H1 (cell line): Measurements from ENCODE around the gene SLC6A6. TPM values are rescaled to one million over a fixed set of nuclear protein-coding genes. Genes with fewer than 3 reads are reported as not detected.
A peak's percentile ranks its signal among the peaks of the same experiment; 100 is the strongest.

Experiments used
- CTCF ChIA-PET: fragments of 300-600 bp; sonication (Branson Sonifier 250); formaldehyde crosslinking; loops from one replicate; lab custom pipeline; 2021; ENCODE audit not compliant: partially characterized antibody; lab: Charles Lee
- POLR2A ChIA-PET: fragments of 300-600 bp; sonication (Branson Sonifier 250); formaldehyde crosslinking; loops from one replicate; lab custom pipeline; 2021; ENCODE audit warnings: inconsistent platforms; ENCODE audit not compliant: partially characterized antibody; lab: Charles Lee
- DNase-seq, 2 experiments: peaks; one replicate each; pipeline versions ENCODE4 v3.0.0 to v3.0.0-alpha.2; 2010 to 2022; ENCODE audit warnings: low spot score in 2 of 2, low read depth in 1 of 2, mixed read lengths in 1 of 2
- FAIRE-seq: peaks from 2 replicates; lab custom pipeline; 2011; peaks lifted over from hg19 to GRCh38; lab: Jason Lieb, UNC
- H2AFZ ChIP-seq: 2 replicates; pipeline ENCODE4 v1.8.1; 2012; ENCODE audit warnings: low read length, inconsistent platforms
- H2AK5ac ChIP-seq: 2 replicates; pipeline ENCODE4 v1.6.1; 2013; ENCODE audit warnings: low read depth, low read length
- H2BK120ac ChIP-seq: replicated peaks from 2 replicates; pipeline ENCODE3; 2013; ENCODE audit warnings: low read depth, low read length, inconsistent platforms
- H2BK12ac ChIP-seq: 2 replicates; pipeline ENCODE4 v1.6.1; 2013; ENCODE audit warnings: low read depth, low read length
- H2BK15ac ChIP-seq: 2 replicates; pipeline ENCODE4 v1.6.1; 2013; ENCODE audit warnings: low read length
- H2BK20ac ChIP-seq: 2 replicates; pipeline ENCODE4 v1.6.1; 2013; ENCODE audit warnings: low read length
- H2BK5ac ChIP-seq: 2 replicates; pipeline ENCODE4 v1.6.1; 2013; ENCODE audit warnings: low read depth, low read length
- H3K14ac ChIP-seq: 2 replicates; pipeline ENCODE4 v1.6.1; 2013; ENCODE audit warnings: inconsistent platforms; ENCODE audit not compliant: insufficient read length
- H3K18ac ChIP-seq: 2 replicates; pipeline ENCODE4 v1.6.1; 2013; ENCODE audit warnings: low read length; ENCODE audit errors: extremely low read depth
- H3K23ac ChIP-seq: 2 replicates; pipeline ENCODE4 v1.6.1; 2013; ENCODE audit warnings: inconsistent platforms; ENCODE audit not compliant: insufficient read length
- H3K23me2 ChIP-seq: 2 replicates; pipeline ENCODE4 v1.6.1; 2013; ENCODE audit warnings: low read depth, low read length
- H3K27ac ChIP-seq: 2 replicates; pipeline ENCODE4 v1.6.1; 2011; ENCODE audit warnings: low read depth, low read length, inconsistent platforms
- H3K27me3 ChIP-seq, 4 experiments: replicated peaks in 1 of 4; 1 replicate in 1 of 4; 2 replicates in 3 of 4; pipeline versions ENCODE4 v1.6.1 to v1.8.1; 2011 to 2013; ENCODE audit warnings: low read length in 3 of 4, mild to moderate bottlenecking in 3 of 4, inconsistent platforms in 2 of 4, mixed read lengths in 2 of 4, moderate library complexity in 1 of 4; ENCODE audit not compliant: control insufficient read depth in 3 of 4, insufficient read depth in 3 of 4; ENCODE audit errors: extremely low read depth in 1 of 4
- H3K36me3 ChIP-seq, 4 experiments: 2 replicates each; pipeline versions ENCODE4 v1.6.1 to v1.8.1; 2011 to 2013; ENCODE audit warnings: mild to moderate bottlenecking in 4 of 4, low read length in 3 of 4, moderate library complexity in 2 of 4, control low read depth in 1 of 4, inconsistent platforms in 1 of 4; ENCODE audit not compliant: insufficient read depth in 4 of 4, control insufficient read depth in 2 of 4
- H3K4ac ChIP-seq: replicated peaks from 2 replicates; pipeline ENCODE3; 2013; ENCODE audit warnings: low read length, low read depth, mixed read lengths, inconsistent platforms; ENCODE audit not compliant: insufficient read length
- H3K4me1 ChIP-seq, 4 experiments: replicated peaks in 1 of 4; 1 replicate in 1 of 4; 2 replicates in 3 of 4; pipeline versions ENCODE4 v1.6.1 to v1.8.1; 2011 to 2013; ENCODE audit warnings: low read length in 3 of 4, inconsistent platforms in 2 of 4, mixed read lengths in 1 of 4; ENCODE audit not compliant: insufficient read depth in 4 of 4, control insufficient read depth in 3 of 4
- H3K4me2 ChIP-seq, 2 experiments: 2 replicates each; pipeline versions ENCODE4 v1.6.1 to v1.8.1; 2011 to 2013; ENCODE audit warnings: low read depth in 2 of 2, low read length in 2 of 2, control low read depth in 1 of 2, inconsistent platforms in 1 of 2, mild to moderate bottlenecking in 1 of 2; ENCODE audit not compliant: insufficient read depth in 1 of 2
- H3K4me3 ChIP-seq, 4 experiments: fragments of 200-600, 300-600 bp in 1 of 4; sonication (generic), shearing (Covaris generic), sonication (Bioruptor Twin) in 1 of 4; 2 replicates each; pipeline versions ENCODE4 v1.5.1 to v1.8.1; 2011 to 2016; ENCODE audit warnings: low read length in 4 of 4, low read depth in 3 of 4, control low read depth in 2 of 4, inconsistent platforms in 2 of 4, mild to moderate bottlenecking in 2 of 4, mixed read lengths in 1 of 4, moderate library complexity in 1 of 4; ENCODE audit not compliant: insufficient read depth in 2 of 4; ENCODE audit errors: extremely low read depth in 1 of 4
- H3K56ac ChIP-seq: replicated peaks from 2 replicates; pipeline ENCODE3; 2013; ENCODE audit warnings: low read depth, mild to moderate bottlenecking, mixed read lengths, low read length, inconsistent platforms; ENCODE audit not compliant: insufficient read length
- H3K79me1 ChIP-seq: 2 replicates; pipeline ENCODE4 v1.6.1; 2013; ENCODE audit warnings: low read depth, low read length, control low read depth
- H3K79me2 ChIP-seq, 2 experiments: 2 replicates each; pipeline versions ENCODE4 v1.6.1 to v1.8.1; 2012 to 2013; ENCODE audit warnings: low read length in 2 of 2, mild to moderate bottlenecking in 2 of 2, inconsistent platforms in 1 of 2; ENCODE audit not compliant: insufficient read depth in 2 of 2, control insufficient read depth in 1 of 2
- H3K9ac ChIP-seq, 4 experiments: replicated peaks in 1 of 4; 1 replicate in 1 of 4; 2 replicates in 3 of 4; pipeline versions ENCODE4 v1.6.1 to v1.8.1; 2011 to 2013; ENCODE audit warnings: low read depth in 3 of 4, low read length in 3 of 4, control low read depth in 2 of 4, mild to moderate bottlenecking in 2 of 4, moderate library complexity in 2 of 4, inconsistent platforms in 1 of 4; ENCODE audit errors: extremely low read depth in 1 of 4
- H3K9me3 ChIP-seq, 2 experiments: 2 replicates each; pipeline versions ENCODE4 v1.6.1 to v1.8.1; 2012 to 2013; ENCODE audit warnings: mild to moderate bottlenecking in 2 of 2, moderate library complexity in 2 of 2, control low read depth in 1 of 2, inconsistent platforms in 1 of 2, low read depth in 1 of 2, low read length in 1 of 2, mixed read lengths in 1 of 2; ENCODE audit not compliant: insufficient read depth in 2 of 2
- H4K20me1 ChIP-seq, 2 experiments: replicated peaks in 1 of 2; 2 replicates each; pipeline versions ENCODE3 to v1.8.1; 2011 to 2013; ENCODE audit warnings: inconsistent platforms in 2 of 2, low read length in 2 of 2, mild to moderate bottlenecking in 1 of 2; ENCODE audit not compliant: insufficient read depth in 2 of 2, control insufficient read depth in 1 of 2
- H4K5ac ChIP-seq: 2 replicates; pipeline ENCODE4 v1.6.1; 2013; ENCODE audit warnings: low read length, low read depth, mixed read lengths, inconsistent platforms; ENCODE audit not compliant: insufficient read length
- H4K8ac ChIP-seq: 2 replicates; pipeline ENCODE4 v1.8.0; 2013; ENCODE audit warnings: mild to moderate bottlenecking, moderate library complexity, low read length, inconsistent platforms; ENCODE audit not compliant: insufficient read depth; ENCODE audit errors: extremely low read depth
- H4K91ac ChIP-seq: replicated peaks from 2 replicates; pipeline ENCODE3; 2013; ENCODE audit warnings: low read length, mixed read lengths, inconsistent platforms; ENCODE audit not compliant: insufficient read length
- BACH1 ChIP-seq: IDR thresholded peaks from 2 replicates; pipeline ENCODE4 v1.6.1; 2012; ENCODE audit warnings: low read length, improper control_type of control experiment
- BCL11A ChIP-seq, 2 experiments: IDR thresholded peaks; one replicate each; pipeline ENCODE4 v1.6.1; 2011; ENCODE audit warnings: low read depth in 2 of 2, low read length in 2 of 2, mild to moderate bottlenecking in 2 of 2
- EP300 ChIP-seq, 2 experiments: IDR thresholded peaks; 1 replicate in 1 of 2; 2 replicates in 1 of 2; pipeline ENCODE4 v1.6.1; 2011 to 2012; ENCODE audit warnings: low read depth in 2 of 2, low read length in 2 of 2, mild to moderate bottlenecking in 2 of 2, borderline replicate concordance in 1 of 2, inconsistent platforms in 1 of 2, moderate library complexity in 1 of 2
- GTF2F1 ChIP-seq: IDR thresholded peaks from 2 replicates; pipeline ENCODE4 v1.6.1; 2012; ENCODE audit warnings: low read depth, low read length, improper control_type of control experiment, borderline replicate concordance
- HDAC2 ChIP-seq, 2 experiments: fragments of 300-600 bp in 1 of 2; sonication (generic) in 1 of 2; IDR thresholded peaks; 2 replicates each; pipeline ENCODE4 v1.6.1; 2011 to 2012; ENCODE audit warnings: low read depth in 2 of 2, low read length in 2 of 2, mild to moderate bottlenecking in 2 of 2, moderate library complexity in 2 of 2, borderline replicate concordance in 1 of 2, inconsistent platforms in 1 of 2
- JUND ChIP-seq: IDR thresholded peaks from 2 replicates; pipeline ENCODE4 v1.6.1; 2011; ENCODE audit warnings: mild to moderate bottlenecking, improper control_type of control experiment, low read length
- POU5F1 ChIP-seq: IDR thresholded peaks from 2 replicates; pipeline ENCODE4 v1.6.1; 2011; ENCODE audit warnings: low read depth, mild to moderate bottlenecking, low read length, moderate library complexity
- RBBP5 ChIP-seq: IDR thresholded peaks from 2 replicates; pipeline ENCODE4 v1.7.1; 2012; ENCODE audit warnings: low read depth, mild to moderate bottlenecking, inconsistent platforms, low read length, moderate library complexity, borderline replicate concordance
- SP1 ChIP-seq: IDR thresholded peaks from 2 replicates; pipeline ENCODE4 v1.6.1; 2011; ENCODE audit warnings: low read depth, low read length
- WGBS, 2 experiments: shearing (Covaris generic) in 1 of 2; methylation state at CpG; one replicate each; pipeline versions ENCODE4 v1.1.6 to v1.1.7; 2013 to 2015; ENCODE audit warnings: low lambda C conversion rate in 2 of 2, mixed read lengths in 2 of 2, inconsistent platforms in 1 of 2, low coverage in 1 of 2, missing lambda C conversion rate in 1 of 2; ENCODE audit not compliant: insufficient replicate concordance in 2 of 2, insufficient coverage in 1 of 2, insufficient read length in 1 of 2; ENCODE audit errors: extremely low coverage in 1 of 2, missing lambda C conversion rate in 1 of 2; 5-methylcytosine and 5-hydroxymethylcytosine counted together
- polyA plus RNA-seq, 7 experiments: library from polyadenylated mRNA; depleted of rRNA in 3 of 7; stranded (reverse) in 5 of 7; unstranded in 2 of 7; fragments of >200 nt in 5 of 7; fragments of 200-250 nt in 2 of 7; gene quantifications; 1 replicate in 5 of 7; 2 replicates in 1 of 7; 4 replicates in 1 of 7; pipeline versions ENCODE4 v1.2.1 to v1.2.3, GENCODE V29; 2011 to 2013; ENCODE audit warnings: missing spikeins in 2 of 7, mixed read lengths in 2 of 7
- total RNA-seq: library from RNA; stranded (reverse); fragmentation: NEBNext Ultra II Directional; extraction: Animal tissue kit (Norgen Biotek cat#: 25700); gene quantifications from 2 replicates; pipeline ENCODE4 v1.2.1, GENCODE V29; 2021
- TF ChIP-seq, protein P1 (sequence below): IDR thresholded peaks from 2 replicates; pipeline ENCODE4 v1.6.1; 2011; ENCODE audit warnings: low read depth, mild to moderate bottlenecking, low read length; ENCODE audit not compliant: insufficient read depth

Gene SLC6A6
- total and polyA plus RNA-seq, 2 of the 8 experiments (the other 6 are each of a cell fraction or from before 2014, with no cell fraction given) = 66.2 to 144 TPM

DNA sequence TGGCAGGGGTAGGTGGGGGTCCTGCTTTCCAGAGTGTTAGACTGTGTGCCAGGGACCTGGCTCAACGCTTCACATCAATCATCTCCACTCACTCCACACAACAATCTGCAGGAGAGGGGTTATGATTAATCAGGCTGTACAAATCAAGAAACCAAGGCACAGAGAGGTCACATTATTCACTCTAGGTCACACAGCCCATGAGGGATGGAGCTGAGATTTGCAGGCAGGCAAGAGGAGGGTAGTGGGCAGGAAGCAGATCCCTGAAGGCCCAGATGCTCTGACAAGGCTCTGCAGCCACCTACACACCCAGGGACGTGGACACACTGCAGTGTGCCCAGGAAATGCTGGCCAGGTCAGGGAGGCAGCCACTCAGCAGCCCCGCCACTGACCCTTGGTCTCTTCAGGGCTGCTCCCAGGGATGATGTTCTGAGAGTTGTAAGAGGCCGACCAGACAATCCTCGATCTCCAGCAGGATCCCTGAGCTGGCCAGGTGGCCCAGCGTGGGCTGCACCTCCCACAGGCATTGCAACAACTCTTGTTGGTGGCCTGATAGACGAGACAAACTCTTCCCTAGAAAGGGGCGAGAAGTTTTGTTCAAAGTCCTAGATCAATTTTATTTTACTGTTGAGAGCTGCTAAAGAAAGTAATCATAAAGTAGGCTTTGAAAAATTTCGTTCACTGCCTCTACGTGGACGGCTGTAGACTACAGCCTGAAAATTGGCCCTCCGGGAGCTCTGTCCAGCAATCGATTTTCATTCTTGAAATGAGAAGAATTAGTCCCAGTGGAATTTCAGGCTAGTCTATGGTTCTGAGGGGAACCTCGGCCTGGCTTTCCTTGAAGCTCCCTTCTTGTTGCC, 4.2 kb upstream of the SLC6A6 start:
- WGBS, 2 experiments = 87% methylated on average over 14 of the region's 14 CpGs; no CpG with 5 or more reads in 1 of the 2 experiments
- H4K91ac ChIP-seq = no peak overlapping the region
- no peak overlapping the region for H3K4me3 ChIP-seq
- H3K9ac ChIP-seq = no peak overlapping the region
- CTCF ChIA-PET = interaction anchor here (0.7 to 4.3 kb wide), 17 partner anchors 11 to 513 kb away, joined by 3 to 17 read pairs (median 3); no protein-coding TSS in a partner anchor
- no peak overlapping the region for H2BK5ac ChIP-seq
- no peak overlapping the region for H4K5ac ChIP-seq
- FAIRE-seq (no peak), DNase-seq (no peak)
- 0 out of 2 replicates have a peak overlapping the region, but pooled peaks have one; percentile 7 for H2BK12ac ChIP-seq
- no peak overlapping the region; the same call in 1 of the 2 replicates for H2BK15ac ChIP-seq
- H3K4me1 ChIP-seq = peaks cover 0 to 10% (median 8%) of the 10 kb centered on the region in 4 experiments; a peak in 5 of 7 replicates
- H4K20me1 ChIP-seq = peaks cover 0 to 2% of the 10 kb centered on the region in 2 experiments
- no peaks in the 10 kb centered on the region for H3K9me3 ChIP-seq
- H3K4me2 ChIP-seq = no peak overlapping the region
- peak overlapping the region; percentile 76; the same call in 1 of the 2 replicates for H2AK5ac ChIP-seq
- peaks cover 2% of the 10 kb centered on the region; the same call in 1 of the 2 replicates for H3K79me1 ChIP-seq
- H3K23ac ChIP-seq = no peak overlapping the region
- no peak overlapping the region for H2AFZ ChIP-seq
- no peak overlapping the region for H3K14ac ChIP-seq
- H3K36me3 ChIP-seq = no peaks in the 10 kb centered on the region; a peak in 1 of 8 replicates
- no peak overlapping the region for H2BK120ac ChIP-seq
- H3K79me2 ChIP-seq = peaks cover 4% of the 10 kb centered on the region in 2 experiments
- H2BK20ac ChIP-seq = peak overlapping the region; percentile 80; the same call in 1 of the 2 replicates
- no peak overlapping the region for H3K27ac ChIP-seq
- H3K4ac ChIP-seq = no peak overlapping the region
- H3K27me3 ChIP-seq = no peaks in the 10 kb centered on the region
- peak overlapping the region; percentile 32 for H3K56ac ChIP-seq
- POLR2A ChIA-PET = interaction anchor here (0.7 to 2.0 kb wide), 4 partner anchors 23 to 126 kb away, joined by 3 to 5 read pairs (median 4); no protein-coding TSS in a partner anchor
- peaks cover 2% of the 10 kb centered on the region for H3K23me2 ChIP-seq
- no peak overlapping the region; the same call in 1 of the 2 replicates for H3K18ac ChIP-seq
- H4K8ac ChIP-seq = no peak overlapping the region
- TF ChIP-seq HDAC2 (IDR thresholded peaks at IDR 0.05; ENCODE audit: borderline replicate concordance in 1 of 2, low read depth in 2 of 2, low read length in 2 of 2) = no peak
- no peak for TF ChIP-seq GTF2F1
- no peak for TF ChIP-seq SP1
- TF ChIP-seq BACH1 = no peak
- TF ChIP-seq EP300 (IDR thresholded peaks at IDR 0.05; ENCODE audit: borderline replicate concordance in 1 of 2, low read depth in 2 of 2, low read length in 2 of 2) = no peak
- TF ChIP-seq BCL11A (IDR thresholded peaks at IDR 0.05; ENCODE audit: low read depth in 2 of 2, low read length in 2 of 2) = no peak
- no peak for TF ChIP-seq RBBP5
- TF ChIP-seq, protein P1, sequence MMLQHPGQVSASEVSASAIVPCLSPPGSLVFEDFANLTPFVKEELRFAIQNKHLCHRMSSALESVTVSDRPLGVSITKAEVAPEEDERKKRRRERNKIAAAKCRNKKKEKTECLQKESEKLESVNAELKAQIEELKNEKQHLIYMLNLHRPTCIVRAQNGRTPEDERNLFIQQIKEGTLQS = no peak
- no peak for TF ChIP-seq JUND
- no peak for TF ChIP-seq POU5F1
